Adrenal gland (tissue), 12 donors: ENCODE data around the gene ZKSCAN3. TPM values are rescaled to one million over a fixed set of nuclear protein-coding genes. Genes with fewer than 3 reads are reported as not detected.

ENCODE experiments used
- DNase-seq, 7 donors: peaks; one replicate each; pipeline ENCODE4 v3.0.0-alpha.2; 2019 to 2020
- H3K27ac ChIP-seq, 5 donors: fragments of 200-600 bp; sonication (generic) in 4 of 5; 1 replicate in 3 of 5; 2 replicates in 2 of 5; pipeline versions ENCODE4 v1.5.1 to v1.8.0; 2016 to 2020; ENCODE audit warnings: mild to moderate bottlenecking in 1 of 5
- H3K27me3 ChIP-seq: fragments of 200-600 bp; 2 replicates; pipeline ENCODE4 v1.8.0; 2021
- H3K36me3 ChIP-seq, 2 donors: fragments of 200-600 bp; replicated peaks in 1 of 2; 1 replicate in 1 of 2; 2 replicates in 1 of 2; pipeline versions ENCODE4 v1.5.1 to v1.8.0; 2018 to 2022
- H3K4me1 ChIP-seq, 2 donors: fragments of 200-600 bp; replicated peaks in 1 of 2; 1 replicate in 1 of 2; 2 replicates in 1 of 2; pipeline versions ENCODE4 v1.5.1 to v1.8.0; 2018 to 2021
- H3K4me3 ChIP-seq, 4 donors: fragments of 200-600 bp; sonication (generic) in 3 of 4; one replicate each; pipeline ENCODE4 v1.5.1; 2016 to 2018
- H3K9me3 ChIP-seq, 3 donors: fragments of 200-600 bp; sonication (generic) in 1 of 3; replicated peaks in 1 of 3; 1 replicate in 2 of 3; 2 replicates in 1 of 3; pipeline versions ENCODE4 v1.5.1 to v1.8.0; 2016 to 2021
- POLR2A ChIP-seq, 2 donors: fragments of 450-650 bp; IDR thresholded peaks; one replicate each; pipeline ENCODE4 v1.6.1; 2017; ENCODE audit warnings: antibody characterized with exemption in 2 of 2, mild to moderate bottlenecking in 2 of 2, moderate library complexity in 1 of 2
- WGBS, 4 donors: extraction: QIAGEN DNeasy Blood & Tissue Kit in 2 of 4; methylation state at CpG; one replicate each; pipeline versions ENCODE4 v1.1.5 to v1.1.7; 2013 to 2017; 5-methylcytosine and 5-hydroxymethylcytosine counted together
- intact Hi-C, 2 donors: fragments of 100-400 bp; cut with DNase I; formaldehyde crosslinking; loops; one replicate each; pipeline versions ENCODE4 v1.14.1 to v1.15.0; 2022 to 2023
- polyA plus RNA-seq, 3 donors: library from polyadenylated mRNA; stranded (reverse); fragments of 200-250 nt in 2 of 3; fragments of 350-450 nt in 1 of 3; fragmentation: Illumina TruSeq in 1 of 3; extraction: RNeasy Lipid Tissue Mini Kit (QIAGEN cat#74804) in 1 of 3; gene quantifications; one replicate each; pipeline ENCODE4 v1.2.3, GENCODE V29; 2013 to 2014
- total RNA-seq, 9 donors: library from RNA; depleted of rRNA in 4 of 9; stranded (reverse); fragments of >200 nt in 4 of 9; fragments of 120-200 nt in 1 of 9; fragmentation: NEBNext Ultra II Directional in 1 of 9; extraction: Animal tissue kit (Norgen Biotek cat#: 25700) in 1 of 9; gene quantifications; one replicate each; pipeline versions ENCODE4 v1.1.0 to v1.2.4, GENCODE V29; 2013 to 2023
- TF ChIP-seq, protein P1 (sequence below), 6 experiments: fragments of 450-650 bp in 4 of 6; fragments of 200-600 bp in 2 of 6; sonication (generic) in 1 of 6; IDR thresholded peaks; 1 replicate in 5 of 6; 2 replicates in 1 of 6; pipeline versions ENCODE4 v1.5.1 to v1.8.0; 2016 to 2021; ENCODE audit warnings: antibody characterized with exemption in 6 of 6, mild to moderate bottlenecking in 2 of 6, moderate library complexity in 1 of 6
- donor health status: healthy with polysubstance abuse.
- donor health status: Bipolar disorder and iron deficiency.
- donor health status: DM: yes; HTN: yes; CAD: no.
- donor health status: DM: no; HTN: no; CAD: no.
- donor health status: DM: no; HTN: no; CAD: no.
- donor health status: DM: yes; HTN: yes; CAD: no.

Gene ZKSCAN3
- total and polyA plus RNA-seq, 12 donors: 1.4 to 12.4 (median 5.2) TPM

GRCh38 chr6:28373925-28374324 is 24.2 kb downstream of the ZKSCAN3 start:
- 94 to 97% (median 95%) methylated on average over 1 of the region's 1 CpG for WGBS, 4 donors
- intact Hi-C loops: no loop called here
- no peaks in the 10 kb centered on the region for H3K27me3 ChIP-seq
- H3K4me3 ChIP-seq: no peak overlapping the region
- H3K9me3 ChIP-seq: no peaks in the 10 kb centered on the region
- TF ChIP-seq POLR2A (IDR thresholded peaks at IDR 0.05): no peak
- TF ChIP-seq, protein P1, sequence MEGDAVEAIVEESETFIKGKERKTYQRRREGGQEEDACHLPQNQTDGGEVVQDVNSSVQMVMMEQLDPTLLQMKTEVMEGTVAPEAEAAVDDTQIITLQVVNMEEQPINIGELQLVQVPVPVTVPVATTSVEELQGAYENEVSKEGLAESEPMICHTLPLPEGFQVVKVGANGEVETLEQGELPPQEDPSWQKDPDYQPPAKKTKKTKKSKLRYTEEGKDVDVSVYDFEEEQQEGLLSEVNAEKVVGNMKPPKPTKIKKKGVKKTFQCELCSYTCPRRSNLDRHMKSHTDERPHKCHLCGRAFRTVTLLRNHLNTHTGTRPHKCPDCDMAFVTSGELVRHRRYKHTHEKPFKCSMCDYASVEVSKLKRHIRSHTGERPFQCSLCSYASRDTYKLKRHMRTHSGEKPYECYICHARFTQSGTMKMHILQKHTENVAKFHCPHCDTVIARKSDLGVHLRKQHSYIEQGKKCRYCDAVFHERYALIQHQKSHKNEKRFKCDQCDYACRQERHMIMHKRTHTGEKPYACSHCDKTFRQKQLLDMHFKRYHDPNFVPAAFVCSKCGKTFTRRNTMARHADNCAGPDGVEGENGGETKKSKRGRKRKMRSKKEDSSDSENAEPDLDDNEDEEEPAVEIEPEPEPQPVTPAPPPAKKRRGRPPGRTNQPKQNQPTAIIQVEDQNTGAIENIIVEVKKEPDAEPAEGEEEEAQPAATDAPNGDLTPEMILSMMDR (IDR thresholded peaks at IDR 0.05): no peak
- no peak for DNase-seq
- no peak overlapping the region for H3K27ac ChIP-seq
- no peaks in the 10 kb centered on the region for H3K4me1 ChIP-seq
- H3K36me3 ChIP-seq: no peaks in the 10 kb centered on the region

DNA sequence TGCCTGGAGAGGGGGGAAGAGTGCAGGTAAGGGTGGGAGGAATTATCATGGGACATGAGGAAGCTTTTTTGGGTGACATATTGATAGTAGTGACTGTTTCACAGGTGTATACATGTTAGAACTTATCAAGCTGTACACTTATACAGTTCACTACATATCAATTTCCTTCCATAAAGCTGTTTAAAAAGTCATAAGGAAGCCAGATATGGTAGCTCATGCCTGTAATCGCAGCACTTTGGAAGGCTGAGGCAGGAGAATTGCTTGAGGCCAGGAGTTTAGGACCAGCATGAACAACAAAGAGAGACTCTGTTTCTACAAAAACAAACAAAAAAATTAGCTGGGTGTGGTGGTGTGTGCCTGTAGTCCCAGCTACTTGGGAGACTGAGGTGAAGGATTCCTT is 28.1 kb downstream of the ZKSCAN3 start:
- TF ChIP-seq POLR2A (IDR thresholded peaks at IDR 0.05): no peak
- TF ChIP-seq, protein P1 (IDR thresholded peaks at IDR 0.05): no peak
- Histone ChIP-seq H3K9me3 (no peaks in the 10 kb centered on the region), H3K36me3 (peaks cover 0 to 10% of the 10 kb centered on the region in 2 donors), H3K27ac (no peak overlapping the region), H3K4me3 (no peak overlapping the region), H3K4me1 (peaks cover 0 to 7% of the 10 kb centered on the region in 2 donors), H3K27me3 (no peaks in the 10 kb centered on the region)
- no peak for DNase-seq
- 94 to 100% (median 96%) methylated on average over 1 of the region's 1 CpG for WGBS, 4 donors
- intact Hi-C loops: no loop called here

DNA sequence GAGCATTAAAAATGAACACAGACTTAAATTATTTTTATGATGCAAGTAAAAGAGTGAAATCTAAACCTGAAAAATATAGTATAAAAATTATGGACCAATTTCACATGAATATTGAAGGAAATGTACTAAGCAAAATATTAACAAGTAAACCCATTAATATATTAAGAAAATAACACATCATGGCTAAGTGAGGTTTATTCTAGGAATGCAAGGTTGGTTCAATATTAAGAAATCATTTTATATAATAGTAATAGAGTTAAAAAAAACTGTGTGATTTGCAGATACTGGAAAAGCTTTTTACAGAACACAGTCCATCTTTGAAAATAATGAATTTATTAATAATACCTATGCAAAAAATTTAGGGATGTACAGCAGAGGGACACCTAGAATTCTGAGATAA is 28.9 kb downstream of the ZKSCAN3 start:
- intact Hi-C loops: no loop called here
- no peak overlapping the region for H3K27ac ChIP-seq
- TF ChIP-seq, protein P1 (IDR thresholded peaks at IDR 0.05): no peak
- no peak for TF ChIP-seq POLR2A (IDR thresholded peaks at IDR 0.05)
- no peaks in the 10 kb centered on the region for H3K9me3 ChIP-seq
- H3K4me3 ChIP-seq: no peak overlapping the region
- H3K4me1 ChIP-seq: peaks cover 0 to 8% of the 10 kb centered on the region in 2 donors
- no peaks in the 10 kb centered on the region for H3K27me3 ChIP-seq
- H3K36me3 ChIP-seq: peaks cover 0 to 10% of the 10 kb centered on the region in 2 donors
- no peak for DNase-seq

- Histone ChIP-seq H3K27ac (no peak overlapping the region), H3K36me3 (peaks cover 0 to 10% of the 10 kb centered on the region in 2 donors), H3K27me3 (no peaks in the 10 kb centered on the region), H3K9me3 (no peaks in the 10 kb centered on the region), H3K4me1 (peaks cover 0 to 8% of the 10 kb centered on the region in 2 donors), H3K4me3 (no peak overlapping the region)
- intact Hi-C loops: no loop called here
- no peak for DNase-seq
- TF ChIP-seq, protein P1 (IDR thresholded peaks at IDR 0.05): no peak
- TF ChIP-seq POLR2A (IDR thresholded peaks at IDR 0.05): no peak
- WGBS, 4 donors: 85 to 100% (median 96%) methylated on average over 2 of the region's 2 CpGs
Observed at GRCh38 chr6:28380381-28380780, 30.6 kb downstream of the ZKSCAN3 start.
